Activated CD8-positive, alpha-beta memory T cell treated with anti-CD3 and anti-CD28 coated beads, Interleukin-2, amount 50 U/mL, for 1 hour (primary cell): Measurements from ENCODE around the gene SLC22A31.
"Not testable (repeated sequence)": the region's sequence is repeated elsewhere in the genome, so short reads cannot be mapped to it uniquely, and the experiment has no call there.

Experiments
- DNase-seq: peaks from one replicate; pipeline ENCODE4 v3.0.0-alpha.2; 2020; ENCODE audit errors: extremely low read depth

Gene SLC22A31

DNA sequence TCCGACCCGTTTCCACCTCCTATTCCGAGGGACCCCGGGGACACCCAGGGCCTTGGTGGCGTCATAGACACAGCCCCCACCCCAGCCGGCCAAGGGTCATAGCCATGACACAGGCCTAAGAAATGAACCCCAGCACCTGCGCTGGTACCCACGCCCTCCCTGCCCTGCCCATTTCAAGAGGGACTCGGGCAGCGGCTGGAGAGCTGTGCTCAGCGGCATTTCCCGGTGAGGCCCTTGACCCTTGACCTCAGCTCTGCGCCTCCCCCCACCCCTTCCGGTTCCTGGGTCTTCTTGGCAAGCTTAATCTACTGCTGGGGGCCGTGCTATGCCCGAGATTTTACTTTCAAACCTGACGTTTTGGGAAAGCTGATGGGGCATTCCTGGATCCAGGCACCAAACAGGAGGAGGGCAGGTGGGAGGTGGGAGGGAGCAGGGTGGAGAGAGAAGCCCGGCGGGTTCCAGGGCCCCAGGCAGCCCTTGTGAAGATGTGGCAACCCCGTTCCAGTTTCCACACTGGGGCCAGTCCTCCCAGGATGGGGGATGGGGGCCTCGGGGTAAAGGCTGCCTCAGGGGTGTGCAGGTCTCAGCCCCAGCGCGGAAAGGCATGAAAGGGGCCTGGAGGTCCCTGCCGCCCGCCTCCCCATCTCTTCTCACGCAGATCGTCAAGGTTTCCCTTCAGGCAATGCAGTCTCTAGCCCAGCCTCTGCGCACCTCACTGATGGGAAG is at the start of gene SLC22A31:
TSS of gene SLC22A31 (minus strand) at position 414 of the 726 bp plus-strand sequence. CDS start at position 378, 36 bp downstream.
- no peak for DNase-seq

- DNase-seq, result no peak
These were observed 48.1 kb upstream of the SLC22A31 start for GRCh38 chr16:89248196-89248982.

DNA sequence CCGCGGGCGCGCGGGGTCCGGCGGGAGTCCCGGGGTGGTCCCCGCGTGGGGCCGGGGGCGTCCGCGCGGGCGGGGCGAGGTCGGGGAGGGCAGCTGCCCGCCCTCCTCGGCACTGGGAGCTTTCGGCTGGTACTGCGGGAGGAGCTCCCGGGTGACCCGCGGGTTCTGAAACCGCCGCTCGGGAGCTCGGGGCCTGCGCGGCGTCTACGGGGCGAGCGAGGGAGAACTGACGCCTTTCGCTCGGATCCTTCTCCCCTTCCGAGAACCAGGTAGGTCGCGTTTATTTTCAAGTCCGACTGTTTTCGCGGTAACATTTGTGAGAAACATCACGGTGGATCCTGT is 47.4 kb upstream of the SLC22A31 start:
- DNase-seq, result not testable (repeated sequence)

DNA sequence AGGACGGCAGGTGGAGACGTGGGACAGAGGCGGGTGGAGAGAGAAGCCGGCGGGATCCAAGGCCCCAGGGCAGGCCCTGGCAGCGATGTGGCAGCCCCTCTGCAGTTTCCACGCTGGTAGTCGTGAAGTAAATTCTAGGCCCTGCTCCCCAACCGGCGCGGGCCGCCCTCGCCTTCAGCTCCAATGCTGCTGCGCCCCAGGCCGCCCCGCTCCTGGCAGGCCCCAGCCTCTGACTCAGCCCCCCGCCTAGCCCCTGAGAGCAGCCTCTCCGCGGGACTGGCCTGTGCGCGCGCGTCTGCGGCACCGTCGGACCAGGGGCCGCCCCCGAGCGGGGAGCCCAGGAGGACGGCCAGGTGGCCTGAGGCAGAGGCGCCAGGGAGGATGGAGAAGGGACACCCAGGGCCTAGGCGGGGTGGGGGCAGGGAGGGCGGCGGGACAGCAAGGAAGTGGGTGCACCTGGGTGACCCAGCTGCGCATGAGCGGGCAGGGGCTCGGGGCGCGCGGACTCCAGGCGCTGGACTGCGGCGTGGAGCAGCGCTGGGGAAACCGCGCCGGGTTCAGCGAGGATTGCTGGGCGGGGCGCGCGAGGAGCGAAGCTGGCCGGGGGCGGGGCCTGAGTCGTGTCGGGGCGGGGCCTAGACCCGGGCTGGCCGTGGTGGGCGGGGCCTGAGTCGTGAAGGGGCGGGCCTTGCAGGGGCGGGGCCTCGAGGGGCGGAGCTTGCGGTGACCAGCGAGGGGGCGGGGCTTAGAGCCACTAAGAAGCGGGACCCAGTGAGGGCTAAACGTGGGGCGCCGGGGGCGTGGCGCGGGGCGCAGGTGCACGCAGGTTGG is 46.8 kb upstream of the SLC22A31 start:
- peak; percentile 90 for DNase-seq

DNA sequence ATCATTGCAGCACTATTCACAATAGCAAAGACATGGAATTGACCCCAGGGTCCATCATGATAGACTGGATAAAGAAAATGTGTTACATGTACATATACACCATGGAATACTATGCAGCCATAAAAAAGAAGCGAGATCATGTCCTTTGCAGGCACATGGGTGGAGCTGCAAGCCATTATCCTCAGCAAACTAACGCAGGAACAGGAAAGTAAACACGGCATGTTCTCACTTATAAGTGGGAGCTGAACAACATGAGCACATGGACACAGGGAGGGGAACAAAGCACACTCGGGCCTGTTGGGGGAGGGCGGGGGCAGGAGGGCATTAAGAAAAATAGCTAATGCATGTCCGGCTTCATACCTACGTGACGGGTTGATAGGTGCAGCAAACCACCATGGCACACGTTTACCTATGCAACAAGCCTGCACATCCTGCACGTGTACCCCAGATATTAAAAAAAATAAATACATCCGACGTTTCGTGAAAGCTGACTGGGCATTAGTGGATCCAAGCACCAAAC is 46.1 kb upstream of the SLC22A31 start:
- no peak for DNase-seq

DNA sequence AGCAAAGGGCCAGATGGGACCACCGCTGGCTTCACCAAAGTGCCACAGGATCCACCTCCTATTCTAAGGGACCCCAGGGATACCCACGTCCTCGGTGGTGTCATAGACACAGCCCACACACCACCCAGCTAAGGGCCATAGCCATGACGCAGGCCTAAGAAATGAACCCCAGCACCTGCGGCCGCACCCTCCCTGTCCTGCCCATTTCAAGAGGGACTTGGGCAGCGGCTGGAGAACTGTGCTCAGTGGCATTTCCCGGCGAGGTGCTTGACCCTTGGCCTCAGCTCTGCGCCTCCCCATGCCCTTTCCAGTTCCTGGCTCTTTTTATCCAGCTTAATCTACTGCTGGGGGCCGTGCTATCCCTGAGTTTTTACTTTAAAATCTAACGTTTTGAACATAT is 44.4 kb upstream of the SLC22A31 start:
- no peak for DNase-seq

- DNase-seq, result not testable (repeated sequence)
These were observed 43.9 kb upstream of the SLC22A31 start for GRCh38 chr16:89244264-89244663.

DNA sequence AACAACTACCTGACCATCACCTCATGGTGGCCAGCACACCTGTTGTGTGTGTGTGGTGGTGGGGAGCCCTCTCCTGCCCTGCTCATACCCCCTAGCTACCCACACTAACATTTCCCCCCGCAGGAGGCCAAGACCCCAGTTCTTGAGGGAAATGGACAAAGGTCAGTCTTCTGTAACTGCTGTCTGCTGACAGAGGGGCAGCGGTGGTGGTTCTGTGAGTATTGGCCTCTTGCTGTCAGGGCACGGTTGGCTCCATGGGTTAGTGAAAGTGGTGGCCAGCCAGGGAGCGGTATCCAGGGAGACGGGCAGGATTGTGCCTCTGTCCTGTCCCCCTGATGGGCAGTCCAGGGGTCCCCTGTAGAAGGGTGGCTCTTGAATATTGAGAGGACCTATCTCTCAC is 43.3 kb upstream of the SLC22A31 start:
- no peak for DNase-seq

DNA sequence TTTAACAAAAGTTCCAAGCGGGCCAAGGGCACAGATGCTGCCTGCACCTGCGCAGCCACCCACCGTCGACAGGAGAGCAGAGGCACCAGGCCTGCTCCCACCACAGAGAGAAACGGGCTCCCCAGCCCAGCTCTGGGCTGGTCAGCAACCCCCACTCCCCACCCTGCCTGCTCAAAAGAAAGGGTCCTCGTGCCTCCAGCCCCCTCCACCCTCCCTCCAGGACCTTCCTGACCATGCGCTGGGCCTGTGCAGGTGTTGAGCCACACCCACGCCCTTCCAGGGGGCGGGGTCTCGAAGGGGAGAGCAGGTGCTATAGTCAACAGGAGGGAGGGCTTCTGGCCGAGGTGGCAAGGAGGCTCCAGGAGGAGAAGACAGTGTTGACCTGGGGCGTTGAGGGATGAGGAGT is 42.5 kb upstream of the SLC22A31 start:
- DNase-seq, result no peak

DNA sequence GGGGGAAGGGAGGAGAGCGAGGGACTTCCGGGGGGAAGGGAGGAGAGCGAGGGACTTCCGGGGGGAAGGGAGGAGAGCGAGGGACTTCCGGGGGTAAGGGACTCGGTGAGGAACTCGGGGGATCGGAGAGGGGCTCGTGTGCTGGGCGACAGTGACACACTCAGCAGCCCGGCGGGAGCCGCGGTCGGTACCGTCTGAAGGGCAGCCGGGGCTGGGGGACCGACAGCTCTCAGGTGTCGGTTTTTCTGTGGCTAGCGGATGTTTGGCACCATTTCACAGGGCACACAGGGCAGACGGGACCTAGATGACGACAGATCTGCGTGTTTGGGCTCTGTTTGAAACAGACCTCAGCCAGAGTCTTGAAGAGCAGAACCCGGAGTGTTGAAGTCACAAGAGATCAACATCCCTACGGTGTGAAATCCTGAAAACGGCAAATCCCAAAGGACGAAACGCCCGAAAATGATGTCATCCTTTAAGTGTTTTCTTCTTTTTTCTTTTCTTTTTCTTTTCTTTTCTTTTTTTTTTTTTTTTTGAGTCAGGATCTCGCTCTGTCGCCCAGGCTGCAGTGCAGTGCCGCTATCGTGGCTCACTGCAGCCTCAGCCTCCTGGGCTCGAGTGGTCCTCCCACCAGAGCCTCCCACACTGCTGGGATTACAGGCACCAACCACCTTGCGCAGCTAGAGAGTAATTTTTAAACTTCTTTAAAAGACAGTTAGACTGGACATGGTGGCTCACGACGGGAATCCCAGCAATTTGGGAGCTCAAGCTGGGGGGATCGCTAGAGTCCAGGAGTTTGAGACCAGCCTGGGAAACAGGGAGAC is 41.1 kb upstream of the SLC22A31 start:
- DNase-seq, result peak; percentile 77

- DNase-seq, result no peak
These were observed 37.4 kb upstream of the SLC22A31 start for GRCh38 chr16:89237733-89238132.

DNA sequence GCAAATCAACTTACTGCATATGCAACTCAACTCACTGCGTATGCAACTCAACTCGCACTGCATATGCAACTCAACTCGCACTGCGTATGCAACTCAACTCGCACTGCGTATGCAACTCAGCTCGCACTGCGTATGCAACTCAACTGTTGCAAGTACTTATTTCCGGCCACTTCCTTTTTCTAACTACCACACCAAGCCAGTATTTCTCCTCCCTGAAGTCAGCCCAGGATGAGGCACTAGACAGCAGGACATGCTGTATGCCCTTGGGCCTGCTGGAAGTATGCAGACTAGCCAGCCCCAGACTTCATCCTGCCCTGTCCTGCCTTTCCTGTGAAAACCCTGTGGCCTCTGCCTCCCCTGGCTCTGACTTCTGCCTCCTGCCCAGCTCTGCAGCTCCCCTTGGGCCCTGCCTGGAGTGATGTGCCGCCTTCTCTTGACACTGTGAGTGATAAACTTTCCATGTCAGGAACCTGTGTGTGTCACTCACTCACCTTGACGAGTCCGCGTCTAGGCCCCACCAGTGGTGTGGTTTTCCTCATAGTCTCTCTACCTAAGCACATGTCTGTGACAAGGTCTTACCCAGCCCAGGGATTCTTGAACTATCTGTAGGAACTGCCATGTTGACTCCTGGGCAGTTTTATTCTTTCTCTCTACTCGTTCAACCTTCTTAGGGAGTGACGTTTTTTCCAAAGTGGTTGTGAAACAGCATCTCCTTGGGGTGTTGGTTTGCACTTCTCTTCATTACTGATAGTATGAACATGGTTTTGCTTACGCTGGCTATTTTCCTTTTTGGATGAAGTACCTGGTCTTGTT is 33.5 kb upstream of the SLC22A31 start:
- no peak for DNase-seq

DNA sequence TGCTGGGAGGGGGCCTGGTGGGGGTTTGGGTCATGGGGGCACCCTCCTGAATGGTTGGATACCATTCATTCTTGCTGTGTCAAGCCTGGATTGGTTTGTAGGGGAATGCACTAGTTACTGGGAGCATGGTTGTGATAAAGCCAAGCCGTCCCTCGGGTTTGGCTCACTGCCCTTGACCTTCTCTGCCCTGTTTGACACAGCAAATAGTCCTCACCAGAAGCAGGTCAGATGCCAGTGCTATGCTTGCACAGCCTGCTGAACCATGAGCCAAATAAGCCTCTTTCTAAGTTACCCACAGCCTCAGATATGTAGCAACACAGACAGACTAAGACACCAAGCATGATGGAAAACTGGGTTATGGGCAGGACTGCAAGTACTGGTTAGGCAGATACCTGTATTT is 31.8 kb upstream of the SLC22A31 start:
- no peak for DNase-seq

- DNase-seq, result no peak
These were observed 29.9 kb upstream of the SLC22A31 start for GRCh38 chr16:89230255-89230654.

DNA sequence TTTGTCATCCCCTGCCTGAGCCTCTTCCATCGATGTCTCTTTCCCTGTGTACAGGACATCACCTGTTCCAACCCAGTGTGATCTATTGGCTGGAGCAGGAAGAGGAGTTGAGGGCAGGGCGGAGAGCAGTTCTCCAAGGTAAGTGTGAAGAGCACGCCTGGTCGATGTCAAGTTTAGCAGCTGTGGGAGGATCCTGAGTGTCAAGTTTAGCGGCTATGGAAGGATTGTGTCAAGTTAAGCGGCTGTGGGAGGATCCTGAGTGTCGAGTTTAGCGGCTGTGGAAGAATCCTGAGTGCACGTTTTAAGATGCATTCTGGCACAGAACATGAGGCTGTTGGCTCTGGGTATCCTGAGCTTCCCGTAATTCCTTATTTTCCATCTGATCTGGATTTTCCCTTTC is 24.3 kb upstream of the SLC22A31 start:
- DNase-seq, result no peak

- DNase-seq, result no peak
These were observed 22.6 kb upstream of the SLC22A31 start for GRCh38 chr16:89222931-89223330.

DNA sequence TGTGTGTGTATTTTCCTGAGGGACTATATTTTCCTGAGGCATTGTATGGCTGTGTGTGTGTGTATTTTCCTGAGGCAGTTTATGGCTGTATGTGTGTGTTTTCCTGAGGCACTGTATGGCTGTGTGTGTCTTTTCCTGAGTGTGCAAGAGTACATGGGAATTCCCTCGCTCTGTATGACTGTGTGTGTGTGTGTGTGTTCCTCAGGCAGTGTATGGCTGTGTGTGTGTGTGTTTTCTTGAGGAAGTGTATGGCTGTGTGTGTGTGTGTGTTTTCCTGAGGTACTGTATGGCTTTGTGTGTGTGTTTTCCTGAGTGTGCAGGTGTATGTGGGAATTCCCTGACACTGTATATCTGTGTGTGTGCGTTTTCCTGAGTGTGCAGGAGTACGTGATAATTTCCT is 21.3 kb upstream of the SLC22A31 start:
- no peak for DNase-seq

DNA sequence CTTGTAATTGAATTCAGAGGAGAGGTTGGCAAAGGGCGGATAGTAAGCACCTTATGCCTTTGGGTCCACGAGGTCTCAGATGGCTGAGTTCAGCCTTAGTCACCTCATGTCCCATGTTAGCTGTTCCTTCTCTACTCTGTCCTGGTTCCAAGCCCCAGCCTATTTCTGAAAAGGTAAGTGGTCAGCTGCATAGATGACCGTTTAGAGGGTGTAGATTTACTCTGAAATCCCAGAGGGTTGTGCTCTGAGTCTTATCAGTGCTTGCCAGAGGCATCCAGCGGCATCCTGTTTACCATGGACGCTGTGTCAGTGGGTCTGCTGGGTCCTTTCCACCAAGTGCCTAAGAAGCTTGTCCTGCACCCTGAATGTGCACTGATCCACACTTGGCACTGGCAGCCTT is 19.0 kb upstream of the SLC22A31 start:
- DNase-seq, result no peak

DNA sequence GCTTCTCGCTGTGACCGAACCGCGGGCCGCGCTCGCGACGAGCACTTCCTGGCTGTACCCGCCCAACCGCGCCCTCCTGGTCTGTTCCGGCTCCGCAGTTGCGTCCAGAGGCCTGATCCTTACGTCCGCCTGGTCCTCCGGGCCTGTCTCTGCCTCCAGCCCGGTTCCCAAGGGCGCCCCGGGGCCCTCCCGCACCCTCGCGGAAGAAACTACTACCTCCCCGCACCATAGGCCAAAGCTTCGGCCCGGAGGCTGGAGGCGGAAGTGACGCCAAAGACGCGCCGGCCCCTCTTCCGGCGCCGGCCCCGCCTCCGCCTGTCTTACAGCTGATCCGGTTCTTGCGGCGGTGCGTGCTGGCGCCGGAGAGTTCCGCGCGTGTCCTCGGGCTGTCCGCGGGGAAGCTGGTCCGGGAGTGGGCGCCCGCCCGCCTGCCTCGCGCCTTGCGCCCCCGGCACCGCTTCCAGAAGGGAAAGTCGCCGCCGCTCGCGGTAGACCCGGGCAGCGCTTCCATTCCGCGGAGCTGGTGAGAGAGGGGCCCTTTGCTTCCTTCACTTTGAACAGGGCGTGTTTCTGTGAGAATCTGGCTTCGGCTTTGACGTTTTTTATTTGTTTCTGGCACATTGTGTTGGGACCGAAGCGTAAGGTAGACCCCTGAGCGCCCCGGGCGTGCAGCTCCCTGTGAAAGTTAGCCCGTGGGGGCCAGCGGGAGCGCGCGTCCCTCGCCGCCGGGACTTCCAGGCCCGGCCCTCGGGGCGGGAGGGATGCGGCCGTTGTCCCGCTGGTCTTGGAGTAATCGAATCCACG is 17.3 kb upstream of the SLC22A31 start, which contains the start of gene ZNF778:
TSS of gene ZNF778 (plus strand) at position 316 of the 804 bp plus-strand sequence. CDS start 3,425 bp downstream, outside the sequence.
- peak; percentile 37 for DNase-seq

GRCh38 chr16:89217138-89217387 is 16.7 kb upstream of the SLC22A31 start:
- DNase-seq, result no peak
